ENCODE results near the gene SGSM1.

The SGSM1 gene

DNA sequence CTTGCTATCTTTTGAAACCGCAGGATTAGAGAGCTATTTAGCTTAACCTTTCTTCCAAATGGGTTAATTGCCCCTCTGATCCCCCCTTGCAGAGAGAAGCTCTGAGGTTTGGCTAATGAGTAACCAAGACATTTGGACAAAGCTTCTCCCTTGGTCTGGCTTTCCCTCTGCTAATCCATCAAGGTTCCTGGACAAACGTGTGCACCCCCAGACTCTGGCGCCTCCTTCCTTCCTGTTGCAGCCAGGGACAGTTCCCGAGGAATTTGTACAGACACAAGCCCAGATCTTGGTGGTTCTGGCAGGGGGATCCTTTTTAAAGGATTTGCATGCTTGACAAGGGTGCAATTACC lies 148.1 kb downstream of the SGSM1 start:
- DNase-seq, result no peak

DNA sequence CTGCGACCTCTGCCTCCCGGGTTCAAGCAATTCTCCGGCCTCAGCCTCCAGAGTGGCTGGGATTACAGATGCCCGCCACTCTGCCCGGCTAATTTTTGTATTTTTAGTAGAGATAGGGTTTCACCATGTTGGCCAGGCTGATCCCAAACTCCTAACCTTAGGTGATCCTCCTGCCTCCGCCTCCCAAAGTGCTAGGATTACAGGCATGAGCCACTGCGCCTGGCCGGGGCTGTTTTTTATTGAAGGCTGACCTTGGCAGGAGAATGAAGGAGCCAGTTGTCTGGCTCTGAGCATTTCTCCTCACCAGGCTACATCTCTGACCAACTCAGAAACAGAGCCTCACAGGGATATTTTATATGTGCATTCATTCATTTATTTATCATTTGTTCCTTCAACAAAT lies 148.8 kb downstream of the SGSM1 start:
- DNase-seq, result no peak

DNA sequence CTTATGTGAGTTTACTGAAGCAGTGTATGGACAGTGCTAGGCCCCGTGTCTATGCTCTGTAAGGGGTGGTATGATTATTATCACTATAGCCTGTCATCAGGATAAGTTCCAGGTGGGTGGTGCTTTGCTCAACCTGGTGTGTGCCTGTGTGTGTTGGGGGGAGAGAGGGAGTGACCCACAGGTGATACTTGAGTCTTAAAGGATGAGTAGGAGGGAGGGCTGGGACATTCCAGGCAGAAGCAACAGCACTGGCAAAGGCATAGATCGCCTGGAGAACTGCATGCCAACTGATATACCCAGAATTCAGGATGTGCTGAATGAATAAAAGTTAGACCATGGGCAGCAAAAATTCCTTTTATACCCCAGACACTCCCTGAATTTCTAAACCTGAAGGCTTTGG lies 151.0 kb downstream of the SGSM1 start:
- DNase-seq, result no peak

DNA sequence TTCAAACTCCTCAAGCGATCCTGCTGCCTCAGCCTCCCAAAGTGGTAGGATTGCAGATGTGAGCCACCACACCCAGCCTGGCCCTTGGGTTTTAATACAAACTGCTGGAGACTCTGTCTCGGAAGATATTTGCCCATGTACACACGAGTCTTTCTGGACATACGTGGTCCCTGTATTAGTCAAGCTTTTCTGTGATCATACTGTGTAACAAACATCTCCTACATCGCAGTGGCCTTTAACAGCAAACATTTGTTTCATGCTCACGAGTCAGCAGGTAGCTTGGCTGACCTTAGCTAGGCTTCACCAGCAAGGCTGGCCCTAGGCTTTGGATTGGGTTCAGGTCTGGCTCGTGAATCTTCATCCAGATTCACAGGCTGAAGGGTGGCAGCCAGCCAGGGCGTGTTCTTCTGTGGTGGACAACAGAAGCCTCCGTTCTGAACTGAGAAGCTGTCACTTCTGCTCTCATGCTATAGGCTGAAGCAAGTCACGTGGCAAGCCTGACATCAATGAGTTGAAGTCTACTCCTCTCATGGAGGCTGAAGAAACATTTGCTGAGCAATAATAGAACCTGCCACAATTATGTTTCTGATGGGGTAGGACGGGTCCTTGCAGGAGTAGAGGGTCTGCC lies 155.3 kb downstream of the SGSM1 start:
- no peak for DNase-seq

DNA sequence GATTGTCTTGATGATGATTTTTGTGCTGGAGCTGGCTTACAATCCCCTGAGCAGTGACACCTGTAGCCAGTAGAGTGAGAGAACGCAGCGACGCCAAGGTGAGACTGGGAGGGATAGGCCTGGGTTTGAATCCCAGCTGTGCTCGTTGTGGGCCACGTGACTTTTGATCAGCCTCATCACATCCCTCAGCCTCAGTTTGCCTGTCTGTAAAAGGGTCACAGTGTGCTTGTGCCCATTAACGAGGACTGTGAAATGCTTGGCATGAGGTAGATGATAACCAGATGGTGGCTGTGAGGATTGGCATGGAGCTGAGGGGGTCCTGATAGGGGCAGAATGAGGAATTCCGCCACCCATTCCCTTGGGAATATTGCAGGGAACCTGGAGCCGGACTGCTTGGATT lies 156.1 kb downstream of the SGSM1 start:
- no peak for DNase-seq

DNA sequence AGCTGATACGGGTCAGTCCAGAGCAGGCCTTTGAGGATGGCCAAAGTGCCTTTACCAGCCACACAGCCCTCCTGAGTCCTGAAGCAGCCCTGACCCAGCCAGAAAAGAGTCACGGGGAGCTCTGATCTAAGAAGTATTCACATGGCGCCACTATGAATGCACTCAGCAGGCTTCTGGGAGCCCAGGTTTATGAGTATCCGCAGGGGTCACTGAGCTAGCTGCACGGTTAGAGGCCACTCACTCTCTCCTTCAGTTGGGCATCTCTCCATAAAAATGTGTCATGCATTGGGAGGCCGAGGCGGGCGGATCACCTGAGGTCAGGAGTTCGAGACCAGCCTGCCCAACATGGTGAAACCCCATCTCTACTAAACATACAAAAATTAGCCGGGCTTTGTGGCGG lies 156.8 kb downstream of the SGSM1 start:
- no peak for DNase-seq

DNA sequence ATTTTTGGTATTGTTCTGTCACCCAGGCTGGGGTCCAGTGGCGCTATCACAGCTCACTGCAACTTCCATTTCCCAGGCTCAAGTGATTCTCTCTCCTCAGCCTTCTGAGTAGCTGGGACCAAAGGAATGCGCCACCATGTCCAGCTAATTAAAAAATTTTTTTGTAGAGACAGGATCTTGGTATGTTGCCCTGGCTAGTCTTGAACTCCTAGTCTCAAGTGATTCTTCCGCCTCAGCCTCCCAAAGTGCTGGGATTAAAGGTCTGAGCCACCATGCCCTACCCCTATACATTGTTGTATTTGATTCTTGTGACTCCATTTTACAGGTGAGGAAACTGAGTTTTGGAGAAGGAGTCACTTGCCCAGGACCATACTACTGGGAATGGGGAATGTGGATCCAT lies 158.4 kb downstream of the SGSM1 start:
- DNase-seq, result no peak

DNA sequence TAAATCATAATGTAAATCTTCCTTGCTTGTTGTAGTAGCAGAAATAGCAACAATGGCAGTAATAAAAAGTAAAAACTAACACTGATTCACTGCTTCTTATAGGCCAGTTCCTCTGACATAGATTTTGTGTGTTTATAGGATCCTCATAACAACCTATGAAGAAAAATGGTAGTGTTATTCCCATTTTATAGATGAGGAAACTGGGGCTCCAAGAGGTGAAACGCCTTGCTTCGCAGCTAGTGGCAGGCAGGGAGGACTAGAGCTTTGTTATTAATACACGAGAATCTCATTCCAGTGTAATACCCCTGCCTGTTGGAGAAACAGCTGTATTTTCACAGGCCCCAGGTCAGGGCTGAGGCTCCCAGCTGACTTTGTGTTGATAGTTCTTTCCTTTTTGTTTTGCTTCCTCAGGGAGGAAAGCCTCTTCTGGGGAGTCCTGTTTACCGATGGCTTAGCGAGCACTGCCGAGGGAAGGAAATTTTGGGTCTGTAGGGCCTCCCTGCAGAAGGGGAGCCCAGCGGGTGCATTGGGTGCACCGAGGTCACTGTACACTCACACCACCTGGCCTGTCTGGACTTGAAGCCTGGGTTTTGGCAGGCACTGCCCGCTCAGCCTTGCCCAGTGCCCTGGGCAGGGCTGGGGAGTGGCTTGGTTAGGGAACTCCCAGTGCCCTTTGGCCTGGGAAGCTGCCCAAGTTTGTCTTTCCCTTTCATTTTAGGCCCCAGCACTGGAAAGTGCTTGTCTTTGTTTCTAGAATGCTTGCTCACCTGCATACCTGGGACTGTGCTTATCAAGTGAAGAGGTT lies 160.0 kb downstream of the SGSM1 start:
- no peak for DNase-seq

DNA sequence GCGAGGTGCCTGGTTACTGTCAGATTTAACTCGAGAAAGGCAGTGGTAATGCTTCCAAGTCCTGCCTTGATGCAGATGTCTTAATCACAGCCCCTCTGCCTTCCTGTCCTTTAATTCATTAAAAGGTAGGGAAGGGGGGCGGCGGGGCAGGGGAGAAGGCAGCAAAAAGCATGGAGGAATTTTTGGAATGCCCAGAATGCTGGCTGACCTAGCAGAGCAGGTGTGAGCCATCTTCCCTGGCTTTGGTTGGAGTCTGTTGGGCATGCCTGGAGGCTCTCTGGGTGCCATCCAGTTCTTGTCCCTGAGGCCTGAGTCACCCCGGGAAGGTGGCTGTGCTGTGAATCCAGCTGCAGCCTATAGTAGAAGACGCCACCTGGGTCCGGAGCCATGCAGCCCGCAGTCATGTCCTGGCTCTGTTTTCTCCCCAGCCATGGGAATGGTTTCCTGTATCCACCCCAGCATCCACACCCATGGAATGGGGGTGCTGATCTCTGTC lies 162.1 kb downstream of the SGSM1 start:
- DNase-seq, result no peak

DNA sequence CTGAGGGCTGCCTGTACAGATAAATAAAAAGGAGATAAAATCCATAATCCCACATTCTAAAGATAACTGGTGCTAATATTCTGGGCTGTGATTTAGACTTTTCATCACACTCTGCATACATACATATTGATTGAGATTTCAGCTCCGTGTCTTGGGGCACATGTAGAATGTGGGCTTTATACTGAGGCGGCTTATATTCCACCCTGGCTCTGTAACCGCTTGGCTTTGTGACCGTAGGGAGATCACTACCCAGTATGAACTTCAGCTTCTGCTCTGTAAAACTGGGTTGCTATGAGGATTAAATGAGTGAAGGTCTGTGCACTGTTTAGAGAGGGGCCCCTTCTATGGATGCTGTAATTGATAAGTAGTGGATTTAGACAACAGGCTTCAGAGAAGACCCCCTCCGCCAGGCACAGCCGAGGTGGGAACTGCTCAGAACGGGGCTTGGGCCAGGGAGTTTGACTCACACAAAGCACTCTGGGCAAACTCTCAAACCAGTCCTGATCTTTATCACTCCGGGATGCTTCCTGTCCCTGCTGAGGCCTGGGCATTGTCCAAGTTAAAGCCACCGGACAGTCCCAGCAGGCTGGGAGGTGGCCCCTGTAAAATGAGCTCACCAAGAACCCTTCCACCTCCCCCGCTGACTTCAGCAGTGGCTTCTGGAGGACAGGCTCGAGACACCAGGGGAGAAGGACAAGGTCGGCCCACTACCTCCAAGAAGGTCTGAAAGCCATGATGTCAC lies 163.7 kb downstream of the SGSM1 start:
- no peak for DNase-seq

DNA sequence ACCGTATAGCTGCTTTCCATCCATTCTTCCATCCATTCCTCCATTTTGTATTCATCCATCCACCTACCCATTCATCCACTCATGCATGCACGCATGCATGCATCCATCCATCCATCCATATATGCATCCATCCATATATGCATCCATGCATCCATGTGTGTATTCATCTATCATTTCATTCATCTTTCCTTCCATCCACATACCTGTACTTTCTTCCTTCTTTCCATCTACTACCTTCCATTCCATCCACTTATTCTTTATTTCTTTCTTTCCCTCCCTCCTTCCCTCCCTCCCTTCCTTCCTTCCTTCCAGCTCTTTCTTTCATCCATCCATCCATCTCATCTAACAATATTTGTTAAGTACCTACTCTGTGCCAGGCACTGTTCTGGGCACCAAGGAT lies 166.4 kb downstream of the SGSM1 start:
- no peak for DNase-seq

DNA sequence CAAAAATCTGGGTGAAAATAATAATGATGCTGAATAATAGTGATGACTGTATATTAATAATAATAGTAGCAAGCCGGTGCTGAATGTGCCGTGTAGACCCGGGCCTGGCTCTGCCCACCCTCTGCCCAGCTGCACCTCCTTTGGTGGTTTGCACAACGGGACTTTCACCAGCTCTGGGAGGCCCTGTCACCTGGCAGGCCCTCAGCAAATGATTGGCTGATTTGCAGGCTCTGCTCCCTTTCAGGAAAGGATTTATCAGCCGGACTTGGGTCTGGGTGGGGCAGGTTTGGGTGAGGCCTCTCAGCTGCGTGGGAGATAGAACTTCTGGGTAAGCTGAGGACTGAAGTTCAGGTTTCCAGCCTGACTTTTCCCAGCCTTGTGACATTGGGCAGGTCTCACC lies 167.9 kb downstream of the SGSM1 start:
- no peak for DNase-seq

DNA sequence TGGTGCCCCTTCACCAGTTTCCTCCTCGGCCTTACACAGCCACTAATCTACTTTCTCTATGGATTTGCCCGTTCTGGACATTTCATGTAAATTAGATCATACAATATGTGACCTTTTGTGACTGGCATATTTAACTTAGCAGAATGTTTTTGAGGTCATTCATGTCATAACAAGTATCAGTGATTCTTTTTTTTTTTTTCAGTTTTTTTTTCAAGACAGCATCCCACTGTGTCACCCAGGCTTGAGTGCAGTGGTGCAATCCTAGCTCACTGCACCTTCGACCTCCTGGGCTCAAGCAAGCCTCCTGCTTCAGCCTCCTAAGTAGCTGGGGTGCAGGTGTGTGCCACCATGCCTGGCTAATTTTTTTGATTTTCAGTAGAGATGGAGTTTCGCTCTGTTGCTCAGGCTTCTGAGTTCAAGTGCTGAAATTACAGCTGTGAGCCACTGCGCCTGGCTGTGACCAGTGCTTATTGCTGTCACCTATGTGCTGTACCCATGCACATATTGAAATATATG lies 169.2 kb downstream of the SGSM1 start:
- no peak for DNase-seq

DNA sequence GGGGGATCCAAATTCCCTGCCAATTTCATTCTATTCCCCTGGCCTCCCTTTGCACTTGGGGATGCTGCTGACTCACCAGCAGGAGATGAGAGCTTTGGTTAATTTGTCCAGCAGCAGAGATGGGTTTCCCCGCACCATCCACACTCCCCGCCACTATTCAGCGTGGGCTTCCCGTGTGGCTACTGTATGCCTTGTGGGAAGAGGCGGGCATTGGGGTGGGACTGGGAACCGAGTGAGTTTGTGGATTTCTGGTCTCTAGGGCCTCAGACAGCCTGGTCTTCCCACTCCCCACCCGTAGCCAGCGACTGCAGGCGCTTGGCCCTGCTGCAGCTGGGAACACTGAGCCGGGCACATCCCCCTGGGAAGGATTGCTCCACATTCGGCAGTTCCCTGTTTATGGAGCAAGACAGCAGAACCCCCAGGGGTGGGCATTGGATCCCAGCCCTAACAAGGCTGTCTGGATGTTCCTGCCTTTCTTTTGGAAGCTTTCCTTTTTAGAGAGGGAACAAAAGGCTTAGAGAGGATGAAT lies 169.9 kb downstream of the SGSM1 start:
- no peak for DNase-seq

DNA sequence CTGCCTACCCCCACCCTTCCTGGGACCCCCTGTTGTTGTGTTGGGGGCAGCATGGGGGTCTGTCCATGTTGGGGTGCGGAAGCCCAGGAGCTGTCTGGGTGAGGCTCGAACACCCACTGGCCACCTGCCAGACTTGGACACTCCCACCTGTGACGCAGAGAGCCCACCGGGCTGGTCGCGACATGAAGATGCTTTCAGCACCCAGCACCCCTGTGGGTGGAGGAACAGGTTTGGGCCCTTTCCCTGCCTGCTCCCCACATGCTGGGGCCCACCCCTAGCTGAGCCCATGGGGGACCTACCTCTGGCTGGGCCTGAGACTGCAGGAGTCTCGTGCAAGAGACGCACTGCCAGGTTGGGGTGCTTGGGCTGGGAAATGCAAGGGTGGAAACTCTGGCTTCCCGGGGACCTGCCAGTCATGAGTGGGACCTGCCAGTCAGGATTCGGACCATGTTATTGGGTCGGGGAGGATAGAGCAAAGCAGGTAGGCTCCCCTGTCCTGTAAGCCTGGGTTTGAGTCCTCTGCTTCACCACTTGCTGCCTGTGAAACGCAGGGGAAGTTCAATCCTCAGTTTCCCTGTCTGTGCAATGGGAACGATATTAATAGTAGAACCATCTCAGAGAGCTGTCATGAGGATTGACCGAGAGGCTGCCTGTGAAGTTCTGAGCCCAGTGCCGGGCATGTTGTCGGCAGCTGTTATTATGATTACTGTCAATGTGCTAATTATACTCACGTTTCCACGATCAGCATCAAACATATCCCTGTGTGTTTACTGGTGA lies 170.6 kb downstream of the SGSM1 start:
- no peak for DNase-seq

Measured in left hindlimb (tissue), 1 donor.